Activated T-helper 2 cell treated with anti-CD3 and anti-CD28 coated beads, Interferon-gamma antibody, Interleukin-2, Interleukin-4, amounts not matched to agents 10 μg/mL and 5 μg/mL and 100 μg/mL, durations not matched to agents 14 hours and 24 hours and 36 hours (primary cell): Measurements from ENCODE around the gene EIF4E2. TPM values are rescaled to one million over a fixed set of nuclear protein-coding genes. Genes with fewer than 3 reads are reported as not detected.

Source experiments
- DNase-seq: peaks from one replicate; pipeline ENCODE4 v3.0.0; 2021; ENCODE audit warnings: low spot score
- H3K27ac Mint-ChIP-seq: one replicate; pipeline ENCODE4 v1.8.0; 2021; ENCODE audit warnings: mixed read lengths
- H3K27me3 Mint-ChIP-seq: one replicate; pipeline ENCODE4 v1.8.0; 2021; ENCODE audit warnings: low read depth, mixed read lengths
- H3K36me3 Mint-ChIP-seq: one replicate; pipeline ENCODE4 v1.8.0; 2021; ENCODE audit warnings: low read depth, mixed read lengths
- H3K4me1 Mint-ChIP-seq: one replicate; pipeline ENCODE4 v1.8.0; 2021; ENCODE audit warnings: low read depth, mixed read lengths
- H3K4me3 Mint-ChIP-seq: one replicate; pipeline ENCODE4 v1.8.0; 2021; ENCODE audit warnings: low read depth, mild to moderate bottlenecking, moderate library complexity, mixed read lengths
- H3K9me3 Mint-ChIP-seq: one replicate; pipeline ENCODE4 v1.8.0; 2021; ENCODE audit warnings: mixed read lengths
- intact Hi-C: fragments of 100-400 bp; cut with micrococcal nuclease; formaldehyde crosslinking; loops from one replicate; pipeline ENCODE4 v1.15.1; 2023
- total RNA-seq: library from RNA; stranded (reverse); gene quantifications from 2 replicates; pipeline ENCODE4 v1.2.3, GENCODE V29; 2022

EIF4E2 gene
- total RNA-seq, 1 donor from 2014 or later: 88.4 TPM

GRCh38 chr2:232513353-232513752 is 37.1 kb upstream of the EIF4E2 start:
- intact Hi-C loops: no loop called here
- Mint-ChIP-seq H3K27ac (no peak overlapping the region), H3K36me3 (no peaks in the 10 kb centered on the region), H3K27me3 (peaks cover 16% of the 10 kb centered on the region), H3K4me3 (no peak overlapping the region), H3K9me3 (no peaks in the 10 kb centered on the region), H3K4me1 (no peaks in the 10 kb centered on the region)
- DNase-seq: no peak

GRCh38 chr2:232515639-232516038 is 34.9 kb upstream of the EIF4E2 start:
- H3K4me1 Mint-ChIP-seq: no peaks in the 10 kb centered on the region
- H3K9me3 Mint-ChIP-seq: no peaks in the 10 kb centered on the region
- no peak overlapping the region for H3K27ac Mint-ChIP-seq
- no peak overlapping the region for H3K4me3 Mint-ChIP-seq
- intact Hi-C loops: no loop called here
- DNase-seq: no peak
- no peaks in the 10 kb centered on the region for H3K36me3 Mint-ChIP-seq
- H3K27me3 Mint-ChIP-seq: peaks cover 13% of the 10 kb centered on the region

GRCh38 chr2:232516551-232516950 is 33.9 kb upstream of the EIF4E2 start:
- intact Hi-C loops: no loop called here
- Mint-ChIP-seq H3K27ac (no peak overlapping the region), H3K4me3 (no peak overlapping the region), H3K9me3 (no peaks in the 10 kb centered on the region), H3K36me3 (no peaks in the 10 kb centered on the region), H3K27me3 (peaks cover 16% of the 10 kb centered on the region), H3K4me1 (peaks cover 2% of the 10 kb centered on the region)
- DNase-seq: no peak

- no peaks in the 10 kb centered on the region for H3K36me3 Mint-ChIP-seq
- peaks cover 24% of the 10 kb centered on the region for H3K27me3 Mint-ChIP-seq
- no peak for DNase-seq
- intact Hi-C loops: no loop called here
- H3K27ac Mint-ChIP-seq: no peak overlapping the region
- no peaks in the 10 kb centered on the region for H3K9me3 Mint-ChIP-seq
- peaks cover 2% of the 10 kb centered on the region for H3K4me1 Mint-ChIP-seq
- no peak overlapping the region for H3K4me3 Mint-ChIP-seq
Observed at GRCh38 chr2:232518844-232519243, 31.6 kb upstream of the EIF4E2 start.

- H3K9me3 Mint-ChIP-seq: no peaks in the 10 kb centered on the region
- no peak within 1 kb of the TSS for H3K4me3 Mint-ChIP-seq
- no peak within 1 kb of the TSS for H3K27ac Mint-ChIP-seq
- no peaks in the 10 kb centered on the region for H3K36me3 Mint-ChIP-seq
- no peak for DNase-seq
- peaks cover 28% of the 10 kb centered on the region for H3K27me3 Mint-ChIP-seq
- intact Hi-C loops: loop anchor here (5.0 kb wide), 1 partner anchor 78 kb away; no protein-coding TSS in a partner anchor
- H3K4me1 Mint-ChIP-seq: peaks cover 2% of the 10 kb centered on the region
Observed at GRCh38 chr2:232519581-232520438, 30.7 kb upstream of the EIF4E2 start, which contains the start of gene PRSS56. PRSS56 (plus strand) TSS chr2:232520388; CDS start chr2:232520599, 211 bp downstream.

DNA sequence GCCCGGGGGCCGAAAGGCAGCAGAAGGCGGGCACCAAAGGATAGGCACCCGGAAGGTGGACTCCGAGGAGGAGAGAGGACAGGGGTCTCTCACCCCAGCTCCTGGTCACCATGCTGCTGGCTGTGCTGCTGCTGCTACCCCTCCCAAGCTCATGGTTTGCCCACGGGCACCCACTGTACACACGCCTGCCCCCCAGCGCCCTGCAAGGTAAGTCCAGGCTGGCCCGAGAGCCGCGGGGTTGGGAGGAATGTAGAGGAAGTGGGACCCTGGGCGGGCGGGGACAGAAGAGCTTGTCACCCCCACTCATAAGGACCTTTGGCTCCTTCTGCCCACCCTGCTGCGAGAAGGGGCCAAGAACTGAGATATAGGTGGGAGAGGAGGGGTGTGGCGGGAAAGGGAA is 30.0 kb upstream of the EIF4E2 start:
- Mint-ChIP-seq H3K4me3 (no peak overlapping the region), H3K27ac (no peak overlapping the region), H3K27me3 (peaks cover 30% of the 10 kb centered on the region), H3K36me3 (no peaks in the 10 kb centered on the region), H3K4me1 (peaks cover 2% of the 10 kb centered on the region), H3K9me3 (no peaks in the 10 kb centered on the region)
- intact Hi-C loops: loop anchor here (5.0 kb wide), 1 partner anchor 78 kb away; no protein-coding TSS in a partner anchor
- no peak for DNase-seq

GRCh38 chr2:232521098-232521497 is 29.4 kb upstream of the EIF4E2 start:
- intact Hi-C loops: loop anchor here (5.0 kb wide), 1 partner anchor 79 kb away; no protein-coding TSS in a partner anchor
- no peak overlapping the region for H3K4me3 Mint-ChIP-seq

GRCh38 chr2:232521959-232522622 is 28.4 kb upstream of the EIF4E2 start:
- Mint-ChIP-seq H3K4me1 (peaks cover 2% of the 10 kb centered on the region), H3K4me3 (no peak overlapping the region), H3K36me3 (no peaks in the 10 kb centered on the region), H3K9me3 (no peaks in the 10 kb centered on the region), H3K27ac (no peak overlapping the region), H3K27me3 (peaks cover 34% of the 10 kb centered on the region)
- DNase-seq: peak; percentile 40
- intact Hi-C loops: loop anchor here (5.0 kb wide), 1 partner anchor 80 kb away; no protein-coding TSS in a partner anchor

More at GRCh38 chr2:232521098-232521497, 29.4 kb upstream of the EIF4E2 start:
- no peak overlapping the region for H3K27ac Mint-ChIP-seq
- DNase-seq: no peak
- H3K27me3 Mint-ChIP-seq: peaks cover 28% of the 10 kb centered on the region
- no peaks in the 10 kb centered on the region for H3K9me3 Mint-ChIP-seq
- H3K4me1 Mint-ChIP-seq: peaks cover 2% of the 10 kb centered on the region
- no peaks in the 10 kb centered on the region for H3K36me3 Mint-ChIP-seq

DNA sequence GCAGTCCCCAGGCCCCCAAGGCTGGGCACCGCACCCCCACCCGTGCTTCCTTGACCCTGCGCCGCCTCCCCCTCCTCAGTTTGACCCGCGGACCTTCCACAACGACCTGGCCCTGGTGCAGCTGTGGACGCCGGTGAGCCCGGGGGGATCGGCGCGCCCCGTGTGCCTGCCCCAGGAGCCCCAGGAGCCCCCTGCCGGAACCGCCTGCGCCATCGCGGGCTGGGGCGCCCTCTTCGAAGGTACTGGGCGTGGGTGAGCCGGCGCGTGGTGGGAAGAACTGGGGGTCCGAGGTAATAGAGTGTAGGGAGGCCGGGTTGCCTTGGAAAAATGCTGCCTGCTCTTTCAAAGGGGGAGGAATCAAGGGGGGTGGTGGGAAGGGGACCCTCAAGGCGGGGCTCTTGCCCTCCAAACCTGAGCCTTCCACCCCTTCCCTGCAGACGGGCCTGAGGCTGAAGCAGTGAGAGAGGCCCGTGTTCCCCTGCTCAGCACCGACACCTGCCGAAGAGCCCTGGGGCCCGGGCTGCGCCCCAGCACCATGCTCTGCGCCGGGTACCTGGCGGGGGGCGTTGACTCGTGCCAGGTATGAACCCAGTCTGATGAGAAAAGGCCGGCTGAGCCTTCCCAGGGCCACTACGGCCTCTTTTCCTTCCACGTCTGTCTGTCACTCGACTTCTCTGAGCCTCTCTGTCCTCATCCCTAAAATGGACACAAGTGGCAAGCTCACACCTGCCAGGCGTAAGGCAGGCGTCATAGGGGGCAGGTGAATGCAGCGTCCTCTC is 27.7 kb upstream of the EIF4E2 start:
- intact Hi-C loops: loop anchor here (5.0 kb wide), 1 partner anchor 81 kb away; no protein-coding TSS in a partner anchor
- DNase-seq: no peak
- Mint-ChIP-seq H3K27me3 (peaks cover 35% of the 10 kb centered on the region), H3K4me1 (peaks cover 2% of the 10 kb centered on the region), H3K4me3 (no peak overlapping the region), H3K27ac (no peak overlapping the region), H3K9me3 (no peaks in the 10 kb centered on the region), H3K36me3 (no peaks in the 10 kb centered on the region)

DNA sequence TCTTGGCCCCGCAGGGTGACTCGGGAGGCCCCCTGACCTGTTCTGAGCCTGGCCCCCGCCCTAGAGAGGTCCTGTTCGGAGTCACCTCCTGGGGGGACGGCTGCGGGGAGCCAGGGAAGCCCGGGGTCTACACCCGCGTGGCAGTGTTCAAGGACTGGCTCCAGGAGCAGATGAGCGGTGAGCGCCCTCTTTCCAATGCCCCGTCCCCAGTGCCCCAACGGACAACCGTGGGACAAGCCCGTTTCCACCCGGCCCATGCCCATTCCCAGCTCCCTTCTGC is 27.1 kb upstream of the EIF4E2 start:
- Mint-ChIP-seq H3K4me3 (no peak overlapping the region), H3K4me1 (peaks cover 2% of the 10 kb centered on the region), H3K36me3 (no peaks in the 10 kb centered on the region), H3K27me3 (peaks cover 36% of the 10 kb centered on the region), H3K27ac (no peak overlapping the region), H3K9me3 (no peaks in the 10 kb centered on the region)
- DNase-seq: no peak
- intact Hi-C loops: loop anchor here (5.0 kb wide), 1 partner anchor 81 kb away; no protein-coding TSS in a partner anchor

DNA sequence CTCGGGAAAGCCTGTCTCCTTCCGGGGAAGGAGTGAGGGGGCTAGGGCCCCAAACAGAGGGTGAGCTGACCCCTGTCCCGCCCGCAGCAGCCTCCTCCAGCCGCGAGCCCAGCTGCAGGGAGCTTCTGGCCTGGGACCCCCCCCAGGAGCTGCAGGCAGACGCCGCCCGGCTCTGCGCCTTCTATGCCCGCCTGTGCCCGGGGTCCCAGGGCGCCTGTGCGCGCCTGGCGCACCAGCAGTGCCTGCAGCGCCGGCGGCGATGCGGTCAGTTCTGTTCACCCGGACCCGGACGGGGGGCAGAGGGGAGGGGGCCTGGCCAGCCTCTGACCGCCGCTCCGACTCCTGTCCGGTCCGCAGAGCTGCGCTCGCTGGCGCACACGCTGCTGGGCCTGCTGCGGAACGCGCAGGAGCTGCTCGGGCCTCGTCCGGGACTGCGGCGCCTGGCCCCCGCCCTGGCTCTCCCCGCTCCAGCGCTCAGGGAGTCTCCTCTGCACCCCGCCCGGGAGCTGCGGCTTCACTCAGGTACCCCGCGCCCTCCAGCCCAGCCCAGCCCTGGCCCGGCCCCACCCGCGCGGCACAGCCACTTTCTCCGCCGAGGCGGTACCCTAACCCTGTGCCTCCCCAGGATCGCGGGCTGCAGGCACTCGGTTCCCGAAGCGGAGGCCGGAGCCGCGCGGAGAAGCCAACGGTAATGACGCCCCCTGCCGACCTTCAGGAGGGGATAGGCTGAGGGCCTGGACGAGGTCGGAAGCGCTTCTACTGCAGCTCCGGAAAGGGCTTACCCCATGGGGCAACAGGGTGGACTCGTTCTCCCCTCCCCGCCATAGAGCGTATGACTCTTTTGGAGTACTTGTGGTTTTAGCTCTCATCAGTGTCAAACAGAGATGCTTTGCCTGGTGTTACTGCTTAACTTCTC is 26.5 kb upstream of the EIF4E2 start:
- intact Hi-C loops: loop anchor here (5.0 kb wide), 1 partner anchor 82 kb away; no protein-coding TSS in a partner anchor
- Mint-ChIP-seq H3K27me3 (peaks cover 41% of the 10 kb centered on the region), H3K4me3 (no peak overlapping the region), H3K27ac (no peak overlapping the region), H3K4me1 (peaks cover 4% of the 10 kb centered on the region), H3K36me3 (no peaks in the 10 kb centered on the region), H3K9me3 (no peaks in the 10 kb centered on the region)
- DNase-seq: peak; percentile 20

GRCh38 chr2:232524771-232525170 is 25.7 kb upstream of the EIF4E2 start:
- intact Hi-C loops: loop anchor here (5.0 kb wide), 1 partner anchor 82 kb away; no protein-coding TSS in a partner anchor
- no peaks in the 10 kb centered on the region for H3K36me3 Mint-ChIP-seq
- H3K9me3 Mint-ChIP-seq: no peaks in the 10 kb centered on the region
- peaks cover 42% of the 10 kb centered on the region for H3K27me3 Mint-ChIP-seq
- no peak overlapping the region for H3K4me3 Mint-ChIP-seq
- H3K4me1 Mint-ChIP-seq: peaks cover 5% of the 10 kb centered on the region
- H3K27ac Mint-ChIP-seq: no peak overlapping the region
- no peak for DNase-seq
